PC-3 (cell line): Measurements from ENCODE around the gene ANKRD11. TPM values are rescaled to one million over a fixed set of nuclear protein-coding genes. Genes with fewer than 3 reads are reported as not detected.

Experiments
- ATAC-seq: fragments of 200-7000 bp; cut with Tn5 transposase; 2 replicates; pipeline ENCODE4 v1.9.1; 2020; ENCODE audit warnings: mild to moderate bottlenecking, moderate library complexity
- BruUV-seq: library from RNA; stranded (reverse); fragments of 400-500 nt; replicated peaks from 2 replicates; lab custom pipeline; 2021; lab: Mats Ljungman, UMichigan
- CTCF ChIA-PET: fragments of 300-600 bp; sonication (Branson Sonifier 250); formaldehyde crosslinking; loops from one replicate; lab custom pipeline; 2022; ENCODE audit warnings: antibody characterized with exemption; lab: Charles Lee
- POLR2A ChIA-PET: fragments of 300-600 bp; sonication (Branson Sonifier 250); formaldehyde crosslinking; loops from one replicate; lab custom pipeline; 2022; ENCODE audit warnings: antibody characterized with exemption; ENCODE audit not compliant: unreplicated experiment; lab: Charles Lee
- DNase-seq: peaks from one replicate; pipeline ENCODE4 v3.0.0-alpha.2; 2015
- H2AFZ ChIP-seq: fragments of 300-600 bp; sonication (generic); 2 replicates; pipeline ENCODE4 v1.6.0; 2016; ENCODE audit warnings: antibody characterized with exemption, low read length
- H3F3A ChIP-seq: fragments of 300-600 bp; sonication (generic); one replicate; pipeline ENCODE4 v1.6.0; 2017; ENCODE audit warnings: antibody characterized with exemption, low read length, control low read depth, mild to moderate bottlenecking; ENCODE audit not compliant: unreplicated experiment
- H3K27ac ChIP-seq: fragments of 300-600 bp; sonication (generic); 2 replicates; pipeline ENCODE4 v1.5.1; 2016; ENCODE audit warnings: mild to moderate bottlenecking, low read length
- H3K27me3 ChIP-seq: fragments of 300-600 bp; sonication (generic); 2 replicates; pipeline ENCODE4 v1.6.1; 2016; ENCODE audit warnings: low read length, mixed read lengths
- H3K36me3 ChIP-seq: fragments of 300-600 bp; sonication (generic); 2 replicates; pipeline ENCODE4 v1.6.1; 2016; ENCODE audit warnings: low read depth, mixed run types, low read length, mixed read lengths
- H3K4me1 ChIP-seq: fragments of 300-600 bp; sonication (generic); 2 replicates; pipeline ENCODE4 v1.5.1; 2016; ENCODE audit warnings: low read length; ENCODE audit not compliant: insufficient read depth
- H3K4me2 ChIP-seq: fragments of 300-600 bp; sonication (generic); 2 replicates; pipeline ENCODE4 v1.6.0; 2016; ENCODE audit warnings: low read length
- H3K4me3 ChIP-seq: fragments of 300-600 bp; sonication (generic); 2 replicates; pipeline ENCODE4 v1.5.1; 2016; ENCODE audit warnings: mild to moderate bottlenecking, low read length, mixed read lengths
- H3K79me2 ChIP-seq: fragments of 300-600 bp; sonication (generic); 2 replicates; pipeline ENCODE4 v1.6.1; 2017; ENCODE audit warnings: low read length, mixed read lengths
- H3K9ac ChIP-seq: fragments of 300-600 bp; sonication (generic); 2 replicates; pipeline ENCODE4 v1.6.0; 2016; ENCODE audit warnings: mild to moderate bottlenecking, low read length
- H3K9me2 ChIP-seq: fragments of 300-600 bp; sonication (generic); replicated peaks from 2 replicates; pipeline ENCODE4 v1.6.1; 2016; ENCODE audit warnings: mixed run types, low read length, mixed read lengths
- H3K9me3 ChIP-seq: fragments of 300-600 bp; sonication (generic); 2 replicates; pipeline ENCODE4 v1.6.1; 2016; ENCODE audit warnings: low read length, mixed read lengths
- H4K20me1 ChIP-seq: fragments of 300-600 bp; sonication (generic); 2 replicates; pipeline ENCODE4 v1.6.1; 2016; ENCODE audit warnings: low read length, mixed read lengths
- CTCF ChIP-seq: fragments of 300-600 bp; sonication (generic); conservative IDR thresholded peaks from 2 replicates; pipeline ENCODE4 v1.5.1; 2017; ENCODE audit warnings: antibody characterized with exemption, low read depth, mild to moderate bottlenecking, low read length
- EZH2 ChIP-seq: fragments of 300-600 bp; sonication (generic); IDR thresholded peaks from one replicate; pipeline ENCODE4 v1.6.1; 2017; ENCODE audit warnings: antibody characterized with exemption, mild to moderate bottlenecking, low read length; ENCODE audit not compliant: unreplicated experiment
- EZH2phosphoT487 ChIP-seq: fragments of 300-600 bp; sonication (generic); IDR thresholded peaks from 2 replicates; pipeline ENCODE4 v1.6.1; 2018; ENCODE audit warnings: mild to moderate bottlenecking, antibody characterized with exemption, low read length, borderline replicate concordance
- intact Hi-C: fragments of 100-400 bp; cut with micrococcal nuclease; formaldehyde crosslinking; loops from 2 replicates; pipeline ENCODE4 v1.9.0; 2023
- total RNA-seq: library from RNA; depleted of rRNA; stranded (reverse); fragments of >200 nt; gene quantifications from 2 replicates; pipeline ENCODE4 v1.2.3, GENCODE V29; 2014

The ANKRD11 gene
- total RNA-seq, 1 experiment from 2014 or later: 65.0 TPM

DNA sequence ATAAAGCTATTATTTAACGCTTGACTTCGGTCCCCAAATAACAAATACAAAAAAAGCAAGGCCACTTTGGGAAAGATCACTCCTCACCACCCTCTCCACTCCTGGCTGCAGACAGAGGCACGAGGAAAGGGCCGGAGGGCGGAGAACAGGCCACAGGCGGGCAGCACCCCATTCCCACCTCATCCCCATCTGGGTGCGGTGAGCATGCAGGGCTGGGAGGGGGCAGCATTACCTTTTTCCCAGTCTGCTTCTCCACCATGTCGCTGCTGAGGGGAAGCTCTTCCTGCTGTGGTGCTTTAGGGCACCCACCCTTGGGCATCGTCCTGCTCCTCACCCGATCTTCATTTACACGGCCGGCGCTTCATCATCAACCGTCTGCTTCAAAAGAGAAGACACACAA lies 173.7 kb downstream of the ANKRD11 start:
- ChIA-PET CTCF (interaction anchor here (0.5 to 0.6 kb wide), 2 partner anchors 13 to 106 kb away, joined by 3 read pairs; no protein-coding TSS in a partner anchor), POLR2A (no interaction called here)
- H3K27ac ChIP-seq: peak overlapping the region; percentile 94
- peaks cover 72% of the 10 kb centered on the region for H3K4me1 ChIP-seq
- peaks cover 6% of the 10 kb centered on the region for H3F3A ChIP-seq
- peak overlapping the region; percentile 61 for H3K9ac ChIP-seq
- H3K27me3 ChIP-seq: no peaks in the 10 kb centered on the region
- H3K9me3 ChIP-seq: no peaks in the 10 kb centered on the region
- TF ChIP-seq EZH2phosphoT487 (no peak), EZH2 (no peak), CTCF (no peak)
- no peaks in the 10 kb centered on the region for H4K20me1 ChIP-seq
- no peaks in the 10 kb centered on the region for H3K9me2 ChIP-seq
- intact Hi-C loops: loop anchor here (5.0 kb wide), 1 partner anchor 186 kb away; no protein-coding TSS in a partner anchor
- H3K4me3 ChIP-seq: no peak overlapping the region
- peaks cover 86% of the 10 kb centered on the region for H3K79me2 ChIP-seq
- no peak overlapping the region for H2AFZ ChIP-seq
- peak overlapping the region; percentile 42 for H3K4me2 ChIP-seq
- H3K36me3 ChIP-seq: 0 out of 2 replicates have a peak, but pooled peaks cover 4% of the 10 kb centered on the region
- DNase-seq (no peak), ATAC-seq (no peak)
- no TSS peak for BruUV-seq

DNA sequence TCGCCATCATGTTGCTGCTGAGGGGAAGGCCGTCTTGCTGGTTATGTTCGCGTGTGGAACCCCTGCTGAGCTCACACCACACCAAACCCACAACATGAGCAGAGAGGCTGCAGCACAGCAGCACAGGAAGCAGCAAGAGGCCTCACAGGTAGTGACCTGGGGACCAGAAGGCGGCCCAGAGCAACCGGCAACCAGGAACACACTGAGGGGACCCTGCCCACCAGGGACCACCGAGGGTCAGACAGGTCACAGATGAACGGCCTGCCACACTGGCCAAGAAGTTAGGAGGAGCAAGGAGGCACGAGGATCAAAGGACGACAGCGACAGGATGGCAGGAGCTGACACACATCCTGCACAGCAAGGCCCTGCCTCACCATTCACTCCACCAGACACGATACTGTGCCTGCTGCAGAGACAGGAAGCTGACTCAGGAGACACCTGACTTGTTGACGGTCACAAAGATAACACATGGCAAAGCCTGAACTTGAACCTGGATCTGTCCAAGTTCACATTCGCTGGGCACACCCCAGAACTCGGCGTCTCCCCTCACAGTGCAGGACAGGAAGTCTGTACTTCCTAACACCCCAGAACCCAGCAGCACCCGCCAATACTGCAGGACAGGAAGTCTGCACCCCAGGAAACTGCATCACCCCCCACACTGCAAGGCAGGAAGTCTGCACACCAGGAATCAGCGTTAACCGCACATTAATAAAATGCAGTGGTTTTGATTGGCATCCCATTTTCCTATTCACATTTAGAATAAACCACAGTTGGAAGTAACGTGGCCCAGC lies 174.4 kb downstream of the ANKRD11 start:
- no peak overlapping the region for H2AFZ ChIP-seq
- peaks cover 66% of the 10 kb centered on the region for H3K4me1 ChIP-seq
- H3K27me3 ChIP-seq: no peaks in the 10 kb centered on the region
- H3K9me2 ChIP-seq: no peaks in the 10 kb centered on the region
- intact Hi-C loops: loop anchor here (5.0 kb wide), 1 partner anchor 186 kb away; no protein-coding TSS in a partner anchor
- peaks cover 10% of the 10 kb centered on the region; the same call in 1 of the 2 replicates for H3K36me3 ChIP-seq
- POLR2A ChIA-PET: no interaction called here
- peaks cover 89% of the 10 kb centered on the region for H3K79me2 ChIP-seq
- TF ChIP-seq EZH2: no peak
- no peak for TF ChIP-seq CTCF
- no peak for TF ChIP-seq EZH2phosphoT487
- ATAC-seq (peak; percentile 70), DNase-seq (peak; percentile 89)
- BruUV-seq: no TSS peak
- H3K9me3 ChIP-seq: no peaks in the 10 kb centered on the region
- H3K27ac ChIP-seq: peak overlapping the region; percentile 94
- H3F3A ChIP-seq: peaks cover 4% of the 10 kb centered on the region
- peak overlapping the region; percentile 50 for H3K4me2 ChIP-seq
- H4K20me1 ChIP-seq: no peaks in the 10 kb centered on the region
- CTCF ChIA-PET: interaction anchor here (0.5 kb wide), 1 partner anchor 12 kb away, joined by 3 read pairs; no protein-coding TSS in a partner anchor
- H3K4me3 ChIP-seq: no peak overlapping the region
- peak overlapping the region; percentile 69 for H3K9ac ChIP-seq

- no peaks in the 10 kb centered on the region for H3K27me3 ChIP-seq
- TF ChIP-seq EZH2: no peak
- TF ChIP-seq EZH2phosphoT487: no peak
- no peak for TF ChIP-seq CTCF
- H4K20me1 ChIP-seq: no peaks in the 10 kb centered on the region
- DNase-seq: no peak
- no peak for ATAC-seq
- H3F3A ChIP-seq: peaks cover 4% of the 10 kb centered on the region
- H3K9ac ChIP-seq: peak overlapping the region; percentile 69
- no peak overlapping the region for H2AFZ ChIP-seq
- H3K79me2 ChIP-seq: peaks cover 91% of the 10 kb centered on the region
- intact Hi-C loops: loop anchor here (5.0 kb wide), 1 partner anchor 187 kb away; no protein-coding TSS in a partner anchor
- H3K9me2 ChIP-seq: no peaks in the 10 kb centered on the region
- no TSS peak for BruUV-seq
- CTCF ChIA-PET: no interaction called here
- H3K4me2 ChIP-seq: peak overlapping the region; percentile 50
- peaks cover 59% of the 10 kb centered on the region for H3K4me1 ChIP-seq
- H3K4me3 ChIP-seq: no peak overlapping the region
- no peaks in the 10 kb centered on the region for H3K9me3 ChIP-seq
- H3K27ac ChIP-seq: peak overlapping the region; percentile 94
- POLR2A ChIA-PET: no interaction called here
- peaks cover 16% of the 10 kb centered on the region; the same call in 1 of the 2 replicates for H3K36me3 ChIP-seq
Measured at GRCh38 chr16:89315271-89315670, 175.1 kb downstream of the ANKRD11 start.
